ENCODE measurements around the gene KRTAP10-1. TPM values are rescaled to one million over a fixed set of nuclear protein-coding genes. Genes with fewer than 3 reads are reported as not detected.

Gene KRTAP10-1
- total RNA-seq, 1 donor from 2014 or later, result not detected

GRCh38 chr21:44537930-44538911 is 1.8 kb downstream of the KRTAP10-1 start:
- no peak for DNase-seq (ENCODE audit: low spot score)
- H3K4me3 Mint-ChIP-seq (ENCODE audit: unreplicated experiment), result no peak overlapping the region

DNA sequence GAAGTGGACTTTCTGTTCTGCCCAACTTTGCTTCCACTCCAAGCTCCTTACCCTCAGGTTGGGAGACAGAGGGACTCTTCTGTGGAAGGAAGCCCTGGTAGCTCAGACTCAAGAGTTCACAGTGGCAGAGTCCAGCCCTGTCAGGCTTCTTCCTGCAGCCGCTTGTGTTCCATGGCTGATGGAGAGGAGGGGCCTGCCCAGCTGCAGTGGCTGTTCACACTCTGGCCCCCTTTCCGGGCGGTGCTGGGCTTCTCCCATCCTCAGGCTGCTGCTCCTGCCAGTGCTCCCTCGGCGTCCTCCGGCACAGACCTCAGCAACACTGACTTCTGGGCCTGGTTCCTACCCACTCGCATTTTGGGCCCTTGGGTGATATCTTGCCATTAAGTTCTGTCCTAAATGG is 4.0 kb downstream of the KRTAP10-1 start:
- no peak for TF ChIP-seq CTCF (IDR thresholded peaks at IDR 0.05; ENCODE audit: unreplicated experiment)
- DNase-seq (ENCODE audit: low spot score), result no peak
- no peaks in the 10 kb centered on the region for H3K9me3 Mint-ChIP-seq (ENCODE audit: unreplicated experiment)

More at GRCh38 chr21:44537930-44538911, 1.8 kb downstream of the KRTAP10-1 start:
- Mint-ChIP-seq H3K27ac (ENCODE audit: unreplicated experiment) (no peak overlapping the region), H3K4me1 (ENCODE audit: unreplicated experiment) (no peaks in the 10 kb centered on the region), H3K36me3 (ENCODE audit: low read depth, unreplicated experiment) (peaks cover 8% of the 10 kb centered on the region), H3K9me3 (ENCODE audit: unreplicated experiment) (no peaks in the 10 kb centered on the region), H3K27me3 (ENCODE audit: unreplicated experiment) (peaks cover 10% of the 10 kb centered on the region)
- TF ChIP-seq CTCF (IDR thresholded peaks at IDR 0.05; ENCODE audit: unreplicated experiment), result no peak

DNA sequence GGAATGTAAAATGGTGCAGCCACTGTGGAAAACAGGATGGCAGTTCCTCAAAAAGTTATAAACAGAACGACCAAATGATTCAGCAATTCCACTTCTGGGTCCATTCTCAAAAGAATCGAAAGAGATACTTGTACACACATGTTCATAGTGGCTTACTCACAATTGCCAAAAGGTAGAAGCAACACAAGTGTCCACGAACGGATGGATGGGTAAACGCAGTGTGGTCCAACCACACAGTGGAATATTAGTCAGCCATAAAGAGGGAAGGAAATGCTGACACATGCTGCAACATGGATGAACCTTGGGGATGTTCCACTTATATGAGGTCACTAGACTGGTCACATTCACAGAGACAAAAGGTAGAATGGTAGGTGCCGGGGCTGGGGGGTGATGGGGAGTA is 5.3 kb downstream of the KRTAP10-1 start:
- peaks cover 10% of the 10 kb centered on the region for H3K36me3 Mint-ChIP-seq (ENCODE audit: low read depth, unreplicated experiment)
- DNase-seq (ENCODE audit: low spot score), result no peak
- no peak overlapping the region for H3K27ac Mint-ChIP-seq (ENCODE audit: unreplicated experiment)
- H3K4me3 Mint-ChIP-seq (ENCODE audit: unreplicated experiment), result no peak overlapping the region
- no peak for TF ChIP-seq CTCF (IDR thresholded peaks at IDR 0.05; ENCODE audit: unreplicated experiment)
- H3K9me3 Mint-ChIP-seq (ENCODE audit: unreplicated experiment), result no peaks in the 10 kb centered on the region
- H3K27me3 Mint-ChIP-seq (ENCODE audit: unreplicated experiment), result peaks cover 13% of the 10 kb centered on the region
- H3K4me1 Mint-ChIP-seq (ENCODE audit: unreplicated experiment), result no peaks in the 10 kb centered on the region

More for the DNA sequence above, 4.0 kb downstream of the KRTAP10-1 start:
- Mint-ChIP-seq H3K4me3 (ENCODE audit: unreplicated experiment) (no peak overlapping the region), H3K4me1 (ENCODE audit: unreplicated experiment) (no peaks in the 10 kb centered on the region), H3K27ac (ENCODE audit: unreplicated experiment) (no peak overlapping the region), H3K27me3 (ENCODE audit: unreplicated experiment) (peaks cover 13% of the 10 kb centered on the region), H3K36me3 (ENCODE audit: low read depth, unreplicated experiment) (peaks cover 5% of the 10 kb centered on the region)

- H3K27ac Mint-ChIP-seq (ENCODE audit: unreplicated experiment), result no peak overlapping the region
- peaks cover 13% of the 10 kb centered on the region for H3K27me3 Mint-ChIP-seq (ENCODE audit: unreplicated experiment)
- H3K4me1 Mint-ChIP-seq (ENCODE audit: unreplicated experiment), result no peaks in the 10 kb centered on the region
- no peak overlapping the region for H3K4me3 Mint-ChIP-seq (ENCODE audit: unreplicated experiment)
- H3K9me3 Mint-ChIP-seq (ENCODE audit: unreplicated experiment), result no peaks in the 10 kb centered on the region
- DNase-seq (ENCODE audit: low spot score), result no peak
- peaks cover 10% of the 10 kb centered on the region for H3K36me3 Mint-ChIP-seq (ENCODE audit: low read depth, unreplicated experiment)
- no peak for TF ChIP-seq CTCF (IDR thresholded peaks at IDR 0.05; ENCODE audit: unreplicated experiment)
These were observed 5.9 kb downstream of the KRTAP10-1 start for GRCh38 chr21:44533891-44534627.
